ENCODE results near the gene IL12RB2.

DNA sequence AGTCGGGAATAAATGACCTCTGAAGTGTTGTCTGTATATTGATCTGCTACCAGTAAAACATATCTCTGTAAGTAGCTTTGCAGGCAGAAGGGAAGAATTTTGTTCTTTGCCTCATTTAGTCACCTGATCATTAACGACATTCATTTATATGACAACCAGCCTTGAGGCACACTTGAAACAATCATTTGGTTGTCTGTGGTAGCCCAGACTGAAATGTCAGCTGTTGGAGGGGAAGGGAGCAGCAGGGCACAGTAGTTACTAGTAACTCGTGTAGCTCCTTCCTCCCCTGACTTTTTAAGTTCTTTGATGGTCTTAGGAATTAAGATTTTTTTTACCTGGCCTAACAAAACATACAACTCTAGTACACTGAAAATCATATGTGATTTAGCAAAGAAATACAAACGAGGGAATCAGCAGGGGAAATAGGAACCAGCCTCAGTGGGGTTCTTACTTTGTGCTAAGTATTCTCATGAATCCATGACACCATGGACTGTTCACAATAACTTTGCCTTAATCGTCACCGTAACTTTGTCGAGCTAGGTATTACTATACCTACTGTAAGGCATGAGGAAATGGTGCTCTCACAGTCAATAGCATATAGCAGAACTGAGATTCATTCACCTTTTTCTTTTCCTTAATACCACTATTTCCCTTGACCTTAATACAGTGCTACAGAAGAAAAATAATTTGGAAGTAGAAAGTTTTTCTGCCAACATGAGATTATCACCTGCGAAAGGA, 6.4 kb downstream of the IL12RB2 start:
- TF ChIP-seq ZNF274 (IDR thresholded peaks at IDR 0.05; ENCODE audit: low read depth, low read length) (no peak), SUZ12 (IDR thresholded peaks at IDR 0.05; ENCODE audit: extremely low read depth, insufficient read depth, insufficient read length) (no peak), YY1 (IDR thresholded peaks at IDR 0.05; ENCODE audit: insufficient read depth, insufficient read length) (no peak)

Measured in NT2/D1 (cell line).